HepG2 (cell line): ENCODE measurements around the gene PEA15. TPM values are rescaled to one million over a fixed set of nuclear protein-coding genes. Genes with fewer than 3 reads are reported as not detected.

Experiments used
- DR1 ChIP-seq: sonication (generic); formaldehyde crosslinking; IDR thresholded peaks from 2 replicates; pipeline ENCODE4 v1.8.0; 2021; ENCODE audit warnings: mild to moderate bottlenecking, missing genetic modification reagents, inconsistent platforms
- ELF4 ChIP-seq: sonication (generic); formaldehyde crosslinking; IDR thresholded peaks from 2 replicates; pipeline ENCODE4 v1.5.0; 2020; ENCODE audit warnings: missing genetic modification reagents, mild to moderate bottlenecking, moderate library complexity, borderline replicate concordance
- FOXA3 ChIP-seq: IDR thresholded peaks from 2 replicates; pipeline ENCODE4 v1.6.1; 2016; ENCODE audit warnings: missing genetic modification reagents, missing compliant biosample characterization
- GATA4 ChIP-seq: sonication (generic); IDR thresholded peaks from 2 replicates; pipeline ENCODE4 v1.6.1; 2016; ENCODE audit warnings: antibody characterized with exemption, low read depth, borderline replicate concordance
- GTF2F1 ChIP-seq: fragments of 150-350 bp; IDR thresholded peaks from 2 replicates; pipeline ENCODE4 v1.6.1; 2014; ENCODE audit warnings: low read length
- HOXA7 ChIP-seq: sonication (generic); formaldehyde crosslinking; IDR thresholded peaks from 2 replicates; pipeline ENCODE4 v1.8.1; 2022; ENCODE audit warnings: mild to moderate bottlenecking, missing genetic modification reagents, moderate library complexity
- KAT8 ChIP-seq: IDR thresholded peaks from 2 replicates; pipeline ENCODE4 v1.6.1; 2016; ENCODE audit warnings: missing genetic modification reagents, missing compliant biosample characterization
- POLR2A ChIP-seq, 2 experiments: IDR thresholded peaks; 2 replicates each; pipeline ENCODE4 v1.6.1; 2011; ENCODE audit warnings: low read depth in 2 of 2, low read length in 2 of 2, mild to moderate bottlenecking in 1 of 2, moderate library complexity in 1 of 2; ENCODE audit not compliant: insufficient read depth in 1 of 2
- POLR2G ChIP-seq: fragments of 200-400 bp; formaldehyde crosslinking; IDR thresholded peaks from 2 replicates; pipeline ENCODE4 v1.6.1; 2018; ENCODE audit warnings: mild to moderate bottlenecking, low read depth, low read length, moderate library complexity
- RAD51 ChIP-seq: fragments of 450-650 bp; IDR thresholded peaks from 2 replicates; pipeline ENCODE4 v1.6.1; 2016; ENCODE audit warnings: borderline replicate concordance
- RFXANK ChIP-seq: IDR thresholded peaks from 2 replicates; pipeline ENCODE4 v1.6.1; 2016
- RORA ChIP-seq: sonication (generic); formaldehyde crosslinking; IDR thresholded peaks from 2 replicates; pipeline ENCODE4 v1.5.0; 2020; ENCODE audit warnings: mild to moderate bottlenecking, missing genetic modification reagents, moderate library complexity
- SIX4 ChIP-seq: sonication (generic); formaldehyde crosslinking; IDR thresholded peaks from 2 replicates; pipeline ENCODE4 v1.4.0; 2020; ENCODE audit warnings: missing genetic modification reagents
- SMAD3 ChIP-seq: sonication (generic); formaldehyde crosslinking; IDR thresholded peaks from 2 replicates; pipeline ENCODE4 v1.4.0; 2020; ENCODE audit warnings: missing genetic modification reagents
- XRCC5 ChIP-seq: fragments of 200-400 bp; formaldehyde crosslinking; optimal IDR thresholded peaks from 2 replicates; pipeline ENCODE3; 2017; ENCODE audit warnings: mild to moderate bottlenecking, low read length
- ZNF234 ChIP-seq: sonication (generic); formaldehyde crosslinking; conservative IDR thresholded peaks from 2 replicates; pipeline ENCODE4 v1.5.1; 2020; ENCODE audit warnings: mild to moderate bottlenecking, missing genetic modification reagents
- ZNF577 ChIP-seq: sonication (generic); formaldehyde crosslinking; IDR thresholded peaks from 2 replicates; pipeline ENCODE4 v1.4.0; 2020; ENCODE audit warnings: mild to moderate bottlenecking, low read depth, missing genetic modification reagents, borderline replicate concordance
- ZNF737 ChIP-seq: sonication (generic); formaldehyde crosslinking; IDR thresholded peaks from 2 replicates; pipeline ENCODE4 v1.5.0; 2020; ENCODE audit warnings: missing genetic modification reagents, mild to moderate bottlenecking, borderline replicate concordance
- ZNF776 ChIP-seq: sonication (generic); formaldehyde crosslinking; IDR thresholded peaks from 2 replicates; pipeline ENCODE4 v1.4.0; 2020; ENCODE audit warnings: mild to moderate bottlenecking, missing genetic modification reagents
- ZNF883 ChIP-seq: sonication (generic); formaldehyde crosslinking; IDR thresholded peaks from 2 replicates; pipeline ENCODE4 v1.5.1; 2020; ENCODE audit warnings: mild to moderate bottlenecking, missing genetic modification reagents; ENCODE audit errors: not compliant biosample characterization
- polyA plus RNA-seq, 8 experiments: library from polyadenylated mRNA; depleted of rRNA in 3 of 8; stranded (reverse) in 7 of 8; unstranded in 1 of 8; fragments of >200 nt; fragmentation: Illumina TruSeq in 4 of 8; extraction: Trizol in 4 of 8; gene quantifications; 2 replicates each; pipeline versions ENCODE4 v1.2.1 to v1.2.3, GENCODE V29; 2011 to 2016; ENCODE audit warnings: low read depth in 4 of 8, missing spikeins in 1 of 8, mixed read lengths in 1 of 8; ENCODE audit not compliant: insufficient read depth in 1 of 8
- total RNA-seq, 5 experiments: library from RNA; depleted of rRNA; stranded (reverse); fragments of >200 nt; fragmentation: Illumina TruSeq; extraction: Trizol; gene quantifications; 2 replicates each; pipeline ENCODE4 v1.2.3, GENCODE V29; 2016; ENCODE audit warnings: low read depth in 1 of 5
- TF ChIP-seq, protein P1 (sequence below): sonication (generic); formaldehyde crosslinking; IDR thresholded peaks from 2 replicates; pipeline ENCODE4 v1.8.0; 2022; ENCODE audit warnings: missing genetic modification reagents, mild to moderate bottlenecking, moderate library complexity, borderline replicate concordance
- TF ChIP-seq, protein P2 (sequence below): sonication (generic); formaldehyde crosslinking; IDR thresholded peaks from 2 replicates; pipeline ENCODE4 v1.4.0; 2020; ENCODE audit warnings: missing genetic modification reagents
- TF ChIP-seq, protein P3 (sequence below): sonication (generic); formaldehyde crosslinking; IDR thresholded peaks from 2 replicates; pipeline ENCODE4 v1.5.0; 2020; ENCODE audit warnings: missing genetic modification reagents
- TF ChIP-seq, protein P4 (sequence below), 2 experiments: fragments of 450-650 bp in 1 of 2; sonication (generic) in 1 of 2; formaldehyde crosslinking; IDR thresholded peaks; 2 replicates each; pipeline versions ENCODE4 v1.5.0 to v1.8.0; 2020 to 2022; ENCODE audit warnings: mild to moderate bottlenecking in 1 of 2, missing genetic modification reagents in 1 of 2

PEA15 gene
- total and polyA plus RNA-seq, 2 of the 13 experiments (the other 11 are each of a cell fraction or from before 2014, with no cell fraction given): 12.1 to 35.2 TPM

DNA sequence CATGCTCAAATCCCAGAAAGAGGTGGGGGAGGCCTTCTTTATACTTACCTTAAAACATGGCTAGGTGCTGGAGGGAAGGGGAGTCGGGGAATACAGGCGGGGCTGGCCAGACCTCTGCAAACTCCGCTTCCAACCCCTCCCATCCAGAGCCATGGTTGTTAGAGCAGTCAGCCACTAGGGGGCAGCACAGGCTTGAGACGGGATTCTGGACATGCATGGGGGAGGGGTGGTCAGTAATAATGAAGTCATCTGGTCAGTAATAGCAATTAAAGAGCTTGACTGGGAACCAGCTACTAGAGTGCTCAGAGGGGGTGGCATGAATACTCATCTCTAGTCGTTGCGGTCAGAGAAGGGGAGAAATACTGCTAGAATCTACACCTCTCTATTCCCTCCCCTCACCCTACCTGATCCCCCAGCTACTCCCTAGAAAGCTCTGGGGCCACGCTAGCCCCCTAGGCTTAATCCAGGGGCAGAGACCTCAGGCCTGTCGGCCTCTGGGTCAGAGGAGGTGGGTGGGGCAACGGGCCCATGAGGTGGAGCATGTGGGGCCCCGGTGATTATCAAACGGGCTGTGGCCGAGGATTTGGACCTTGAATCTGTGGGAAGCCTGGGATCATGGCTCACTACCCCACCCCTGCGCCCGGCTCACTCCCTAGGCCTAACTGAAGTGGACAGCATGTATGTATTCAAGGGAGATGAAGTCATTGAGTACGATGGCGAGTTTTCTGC lies 11.9 kb upstream of the PEA15 start (continued):
- TF ChIP-seq, protein P1, sequence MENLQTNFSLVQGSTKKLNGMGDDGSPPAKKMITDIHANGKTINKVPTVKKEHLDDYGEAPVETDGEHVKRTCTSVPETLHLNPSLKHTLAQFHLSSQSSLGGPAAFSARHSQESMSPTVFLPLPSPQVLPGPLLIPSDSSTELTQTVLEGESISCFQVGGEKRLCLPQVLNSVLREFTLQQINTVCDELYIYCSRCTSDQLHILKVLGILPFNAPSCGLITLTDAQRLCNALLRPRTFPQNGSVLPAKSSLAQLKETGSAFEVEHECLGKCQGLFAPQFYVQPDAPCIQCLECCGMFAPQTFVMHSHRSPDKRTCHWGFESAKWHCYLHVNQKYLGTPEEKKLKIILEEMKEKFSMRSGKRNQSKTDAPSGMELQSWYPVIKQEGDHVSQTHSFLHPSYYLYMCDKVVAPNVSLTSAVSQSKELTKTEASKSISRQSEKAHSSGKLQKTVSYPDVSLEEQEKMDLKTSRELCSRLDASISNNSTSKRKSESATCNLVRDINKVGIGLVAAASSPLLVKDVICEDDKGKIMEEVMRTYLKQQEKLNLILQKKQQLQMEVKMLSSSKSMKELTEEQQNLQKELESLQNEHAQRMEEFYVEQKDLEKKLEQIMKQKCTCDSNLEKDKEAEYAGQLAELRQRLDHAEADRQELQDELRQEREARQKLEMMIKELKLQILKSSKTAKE (CRISPR knock-in tag): no peak
- no peak for TF ChIP-seq POLR2A (IDR thresholded peaks at IDR 0.05; ENCODE audit: insufficient read depth in 1 of 2, low read depth in 2 of 2, low read length in 2 of 2)
- no peak for TF ChIP-seq RAD51
- no peak for TF ChIP-seq ZNF883 (CRISPR knock-in tag)
- peak; percentile 26; the same call in 1 of the 2 replicates for TF ChIP-seq KAT8 (CRISPR knock-in tag)
- no peak for TF ChIP-seq FOXA3 (CRISPR knock-in tag)
- TF ChIP-seq ZNF577 (CRISPR knock-in tag): no peak
- TF ChIP-seq ZNF234 (CRISPR knock-in tag): no peak
- TF ChIP-seq HOXA7 (CRISPR knock-in tag): no peak
- TF ChIP-seq, protein P2, sequence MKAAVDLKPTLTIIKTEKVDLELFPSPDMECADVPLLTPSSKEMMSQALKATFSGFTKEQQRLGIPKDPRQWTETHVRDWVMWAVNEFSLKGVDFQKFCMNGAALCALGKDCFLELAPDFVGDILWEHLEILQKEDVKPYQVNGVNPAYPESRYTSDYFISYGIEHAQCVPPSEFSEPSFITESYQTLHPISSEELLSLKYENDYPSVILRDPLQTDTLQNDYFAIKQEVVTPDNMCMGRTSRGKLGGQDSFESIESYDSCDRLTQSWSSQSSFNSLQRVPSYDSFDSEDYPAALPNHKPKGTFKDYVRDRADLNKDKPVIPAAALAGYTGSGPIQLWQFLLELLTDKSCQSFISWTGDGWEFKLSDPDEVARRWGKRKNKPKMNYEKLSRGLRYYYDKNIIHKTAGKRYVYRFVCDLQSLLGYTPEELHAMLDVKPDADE: no peak
- TF ChIP-seq GTF2F1: no peak
- no peak for TF ChIP-seq POLR2G
- no peak for TF ChIP-seq ZNF737 (CRISPR knock-in tag)
- TF ChIP-seq RFXANK (CRISPR knock-in tag): no peak
- TF ChIP-seq, protein P3, sequence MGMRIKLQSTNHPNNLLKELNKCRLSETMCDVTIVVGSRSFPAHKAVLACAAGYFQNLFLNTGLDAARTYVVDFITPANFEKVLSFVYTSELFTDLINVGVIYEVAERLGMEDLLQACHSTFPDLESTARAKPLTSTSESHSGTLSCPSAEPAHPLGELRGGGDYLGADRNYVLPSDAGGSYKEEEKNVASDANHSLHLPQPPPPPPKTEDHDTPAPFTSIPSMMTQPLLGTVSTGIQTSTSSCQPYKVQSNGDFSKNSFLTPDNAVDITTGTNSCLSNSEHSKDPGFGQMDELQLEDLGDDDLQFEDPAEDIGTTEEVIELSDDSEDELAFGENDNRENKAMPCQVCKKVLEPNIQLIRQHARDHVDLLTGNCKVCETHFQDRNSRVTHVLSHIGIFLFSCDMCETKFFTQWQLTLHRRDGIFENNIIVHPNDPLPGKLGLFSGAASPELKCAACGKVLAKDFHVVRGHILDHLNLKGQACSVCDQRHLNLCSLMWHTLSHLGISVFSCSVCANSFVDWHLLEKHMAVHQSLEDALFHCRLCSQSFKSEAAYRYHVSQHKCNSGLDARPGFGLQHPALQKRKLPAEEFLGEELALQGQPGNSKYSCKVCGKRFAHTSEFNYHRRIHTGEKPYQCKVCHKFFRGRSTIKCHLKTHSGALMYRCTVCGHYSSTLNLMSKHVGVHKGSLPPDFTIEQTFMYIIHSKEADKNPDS (CRISPR knock-in tag): no peak
- no peak for TF ChIP-seq ELF4 (CRISPR knock-in tag)
- TF ChIP-seq GATA4: no peak
- no peak for TF ChIP-seq RORA
- TF ChIP-seq XRCC5: peak; percentile 70
- no peak for TF ChIP-seq SIX4
- TF ChIP-seq DR1: no peak
- TF ChIP-seq, protein P4, sequence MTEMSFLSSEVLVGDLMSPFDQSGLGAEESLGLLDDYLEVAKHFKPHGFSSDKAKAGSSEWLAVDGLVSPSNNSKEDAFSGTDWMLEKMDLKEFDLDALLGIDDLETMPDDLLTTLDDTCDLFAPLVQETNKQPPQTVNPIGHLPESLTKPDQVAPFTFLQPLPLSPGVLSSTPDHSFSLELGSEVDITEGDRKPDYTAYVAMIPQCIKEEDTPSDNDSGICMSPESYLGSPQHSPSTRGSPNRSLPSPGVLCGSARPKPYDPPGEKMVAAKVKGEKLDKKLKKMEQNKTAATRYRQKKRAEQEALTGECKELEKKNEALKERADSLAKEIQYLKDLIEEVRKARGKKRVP (CRISPR knock-in tag; IDR thresholded peaks at IDR 0.05): no peak
- no peak for TF ChIP-seq SMAD3 (CRISPR knock-in tag)
- TF ChIP-seq ZNF776 (CRISPR knock-in tag): no peak
